GM12878 (cell line): ENCODE results near the gene CHRNB2.

Experiments
- CTCF ChIP-seq, 3 experiments: IDR thresholded peaks in 2 of 3; conservative IDR thresholded peaks in 1 of 3; 2 replicates each; pipeline ENCODE4 v1.5.1; 2011; ENCODE audit warnings: low read depth in 3 of 3, low read length in 3 of 3, mild to moderate bottlenecking in 3 of 3, control low read depth in 2 of 3, moderate library complexity in 2 of 3, inconsistent platforms in 1 of 3, mixed read lengths in 1 of 3; ENCODE audit not compliant: control insufficient read depth in 2 of 3, insufficient read depth in 1 of 3; ENCODE audit errors: extremely low read depth in 1 of 3
- JUND ChIP-seq: IDR thresholded peaks from 2 replicates; pipeline ENCODE4 v1.6.1; 2012; ENCODE audit warnings: low read depth, mild to moderate bottlenecking, low read length, improper control_type of control experiment, moderate library complexity
- POLR2AphosphoS5 ChIP-seq: IDR thresholded peaks from 2 replicates; pipeline ENCODE4 v1.6.1; 2011; ENCODE audit warnings: mild to moderate bottlenecking, low read length, inconsistent platforms
- TCF7 ChIP-seq: IDR thresholded peaks from 2 replicates; pipeline ENCODE4 v1.6.1; 2014; ENCODE audit warnings: antibody characterized with exemption, borderline replicate concordance
- YY1 ChIP-seq: IDR thresholded peaks from 2 replicates; pipeline ENCODE4 v1.6.1; 2011; ENCODE audit warnings: low read depth, mild to moderate bottlenecking, low read length

DNA sequence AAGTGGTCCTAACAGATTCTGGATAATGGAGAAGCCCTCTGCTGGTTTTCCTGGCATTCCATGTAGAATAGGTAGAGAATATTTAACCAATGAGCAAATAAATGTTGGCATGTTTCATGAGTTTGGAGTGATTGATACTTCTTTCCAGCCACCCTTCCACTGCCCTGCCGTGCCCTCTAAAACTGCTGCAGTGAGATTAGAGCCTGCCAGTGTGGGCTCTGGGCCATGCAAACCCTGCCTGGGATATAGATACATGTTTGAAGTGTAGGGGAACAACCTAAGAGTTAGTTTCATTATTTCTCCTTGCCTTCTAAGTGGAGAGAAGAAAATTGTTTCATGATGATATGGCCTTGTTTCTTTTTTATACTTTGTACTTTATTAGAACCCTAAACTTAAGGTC is 19.6 kb upstream of the CHRNB2 start:
- TF ChIP-seq POLR2AphosphoS5: no peak
- TF ChIP-seq TCF7: no peak
- TF ChIP-seq CTCF (IDR thresholded peaks at IDR 0.05 in 2 of 3, conservative IDR thresholded peaks at IDR 0.05 in 1 of 3; ENCODE audit: control insufficient read depth in 2 of 3, extremely low read depth in 1 of 3, insufficient read depth in 1 of 3, low read depth in 3 of 3, low read length in 3 of 3): no peak
- TF ChIP-seq JUND: no peak
- TF ChIP-seq YY1: no peak
